Measurements from ENCODE around the gene XPO4. TPM values are rescaled to one million over a fixed set of nuclear protein-coding genes. Genes with fewer than 3 reads are reported as not detected.

Gene XPO4
- polyA plus RNA-seq, 1 of the 3 experiments (the other 2 are of a cell fraction), result 4.2 TPM

DNA sequence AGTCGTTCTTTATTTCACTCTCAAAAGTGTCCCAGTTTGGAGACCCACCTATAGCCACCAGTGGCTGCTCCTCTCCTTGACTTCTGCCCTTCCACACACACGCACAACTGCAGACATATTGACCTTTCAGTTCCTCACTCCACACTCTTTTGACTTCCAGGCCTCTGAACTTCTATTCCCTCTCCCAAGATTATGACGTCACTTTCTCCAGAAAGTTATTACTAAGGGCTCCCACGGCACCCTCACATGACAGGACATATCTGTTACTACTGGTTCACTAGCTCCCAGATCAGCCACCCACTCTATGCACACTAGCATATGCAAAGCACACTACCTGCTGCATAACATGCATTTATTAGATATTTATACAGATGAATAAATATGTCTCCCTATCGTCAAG is 45.9 kb downstream of the XPO4 start:
- no peak overlapping the region for H3K4me2 ChIP-seq
- H3K27me3 ChIP-seq (ENCODE audit: insufficient read depth), result no peaks in the 10 kb centered on the region
- H3K4me1 ChIP-seq (ENCODE audit: control insufficient read depth in 1 of 2, insufficient read depth in 2 of 2, low read depth in 1 of 2, low read length in 1 of 2), result no peaks in the 10 kb centered on the region
- no peak for DNase-seq
- H3K27ac ChIP-seq (ENCODE audit: low read depth in 2 of 2, low read length in 1 of 2), result no peak overlapping the region
- 95% methylated on average over 5 of the region's 5 CpGs for WGBS (ENCODE audit: low lambda C conversion rate)
- ChIA-PET POLR2A (no interaction called here), CTCF (interaction anchor here (1.1 kb wide), 1 partner anchor 28 kb away, joined by 5 read pairs; no protein-coding TSS in a partner anchor)
- H3K9me2 ChIP-seq, result no peaks in the 10 kb centered on the region
- H3K4me3 ChIP-seq (ENCODE audit: low read depth in 2 of 2, low read length in 1 of 2), result no peak overlapping the region
- H2AFZ ChIP-seq (ENCODE audit: low read depth), result no peak overlapping the region
- no peaks in the 10 kb centered on the region for H3K79me2 ChIP-seq (ENCODE audit: insufficient read depth)
- no peaks in the 10 kb centered on the region for H4K20me1 ChIP-seq (ENCODE audit: insufficient read depth)
- peaks cover 3% of the 10 kb centered on the region for H3F3A ChIP-seq (replicated peaks; ENCODE audit: insufficient read depth)
- peaks cover 12 to 28% of the 10 kb centered on the region in 2 experiments for H3K36me3 ChIP-seq (replicated peaks in 1 of 2; ENCODE audit: control insufficient read depth in 1 of 2, insufficient read depth in 2 of 2, low read length in 1 of 2)
- no peak overlapping the region for H3K9ac ChIP-seq
- TF ChIP-seq RXRA (IDR thresholded peaks at IDR 0.05; ENCODE audit: borderline replicate concordance, low read depth) (no peak), GATA2 (CRISPR knock-in tag; IDR thresholded peaks at IDR 0.05) (no peak), RAD21 (IDR thresholded peaks at IDR 0.05; ENCODE audit: low read length) (no peak), POLR2AphosphoS5 (IDR thresholded peaks at IDR 0.05; ENCODE audit: low read depth, low read length) (no peak), EZH2phosphoT487 (IDR thresholded peaks at IDR 0.05; ENCODE audit: borderline replicate concordance, low read depth) (no peak), RFX5 (IDR thresholded peaks at IDR 0.05; ENCODE audit: low read length) (no peak), FOXJ3 (CRISPR knock-in tag; IDR thresholded peaks at IDR 0.05) (no peak), YY1 (IDR thresholded peaks at IDR 0.05; ENCODE audit: low read depth) (no peak), FOSL2 (IDR thresholded peaks at IDR 0.05; ENCODE audit: borderline replicate concordance, low read depth) (no peak), FOXM1 (IDR thresholded peaks at IDR 0.05; ENCODE audit: low read depth) (no peak), JUND (IDR thresholded peaks at IDR 0.05) (no peak), MXI1 (IDR thresholded peaks at IDR 0.05; ENCODE audit: low read depth, low read length) (no peak), EP300 (IDR thresholded peaks at IDR 0.05; ENCODE audit: borderline replicate concordance in 1 of 2, low read depth in 1 of 2, low read length in 1 of 2) (no peak)
- TF ChIP-seq, protein P1, sequence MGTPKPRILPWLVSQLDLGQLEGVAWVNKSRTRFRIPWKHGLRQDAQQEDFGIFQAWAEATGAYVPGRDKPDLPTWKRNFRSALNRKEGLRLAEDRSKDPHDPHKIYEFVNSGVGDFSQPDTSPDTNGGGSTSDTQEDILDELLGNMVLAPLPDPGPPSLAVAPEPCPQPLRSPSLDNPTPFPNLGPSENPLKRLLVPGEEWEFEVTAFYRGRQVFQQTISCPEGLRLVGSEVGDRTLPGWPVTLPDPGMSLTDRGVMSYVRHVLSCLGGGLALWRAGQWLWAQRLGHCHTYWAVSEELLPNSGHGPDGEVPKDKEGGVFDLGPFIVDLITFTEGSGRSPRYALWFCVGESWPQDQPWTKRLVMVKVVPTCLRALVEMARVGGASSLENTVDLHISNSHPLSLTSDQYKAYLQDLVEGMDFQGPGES (IDR thresholded peaks at IDR 0.05; ENCODE audit: low read depth, low read length), result no peak
- TF ChIP-seq, protein P2, sequence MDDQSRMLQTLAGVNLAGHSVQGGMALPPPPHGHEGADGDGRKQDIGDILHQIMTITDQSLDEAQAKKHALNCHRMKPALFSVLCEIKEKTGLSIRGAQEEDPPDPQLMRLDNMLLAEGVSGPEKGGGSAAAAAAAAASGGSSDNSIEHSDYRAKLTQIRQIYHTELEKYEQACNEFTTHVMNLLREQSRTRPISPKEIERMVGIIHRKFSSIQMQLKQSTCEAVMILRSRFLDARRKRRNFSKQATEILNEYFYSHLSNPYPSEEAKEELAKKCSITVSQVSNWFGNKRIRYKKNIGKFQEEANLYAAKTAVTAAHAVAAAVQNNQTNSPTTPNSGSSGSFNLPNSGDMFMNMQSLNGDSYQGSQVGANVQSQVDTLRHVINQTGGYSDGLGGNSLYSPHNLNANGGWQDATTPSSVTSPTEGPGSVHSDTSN (IDR thresholded peaks at IDR 0.05), result no peak
- TF ChIP-seq, protein P3, sequence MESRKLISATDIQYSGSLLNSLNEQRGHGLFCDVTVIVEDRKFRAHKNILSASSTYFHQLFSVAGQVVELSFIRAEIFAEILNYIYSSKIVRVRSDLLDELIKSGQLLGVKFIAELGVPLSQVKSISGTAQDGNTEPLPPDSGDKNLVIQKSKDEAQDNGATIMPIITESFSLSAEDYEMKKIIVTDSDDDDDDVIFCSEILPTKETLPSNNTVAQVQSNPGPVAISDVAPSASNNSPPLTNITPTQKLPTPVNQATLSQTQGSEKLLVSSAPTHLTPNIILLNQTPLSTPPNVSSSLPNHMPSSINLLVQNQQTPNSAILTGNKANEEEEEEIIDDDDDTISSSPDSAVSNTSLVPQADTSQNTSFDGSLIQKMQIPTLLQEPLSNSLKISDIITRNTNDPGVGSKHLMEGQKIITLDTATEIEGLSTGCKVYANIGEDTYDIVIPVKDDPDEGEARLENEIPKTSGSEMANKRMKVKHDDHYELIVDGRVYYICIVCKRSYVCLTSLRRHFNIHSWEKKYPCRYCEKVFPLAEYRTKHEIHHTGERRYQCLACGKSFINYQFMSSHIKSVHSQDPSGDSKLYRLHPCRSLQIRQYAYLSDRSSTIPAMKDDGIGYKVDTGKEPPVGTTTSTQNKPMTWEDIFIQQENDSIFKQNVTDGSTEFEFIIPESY (IDR thresholded peaks at IDR 0.05; ENCODE audit: borderline replicate concordance, low read depth), result no peak
- no peaks in the 10 kb centered on the region for H3K9me3 ChIP-seq
